ENCODE measurements around the gene CCDC60.

DNA sequence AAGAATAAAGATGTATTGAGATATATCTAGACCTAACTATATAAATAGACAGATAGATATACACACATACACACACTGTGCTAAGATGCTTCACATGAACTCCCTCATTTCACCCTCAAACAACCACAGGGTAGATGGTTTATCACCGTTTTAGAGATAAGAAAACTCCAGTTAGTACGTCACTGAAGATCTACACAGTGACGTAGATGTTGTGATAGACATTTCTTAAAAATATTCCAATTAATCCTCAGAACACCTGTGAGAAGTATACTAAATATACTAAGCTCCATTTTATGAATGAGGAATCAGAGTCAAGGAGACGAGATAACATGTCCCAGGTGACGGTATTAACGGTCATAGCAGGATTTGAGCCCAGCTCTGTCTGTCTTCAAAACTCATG, 31.5 kb downstream of the CCDC60 start:
- TF ChIP-seq POLR2A (IDR thresholded peaks at IDR 0.05; ENCODE audit: low read depth, low read length) (no peak), POLR2AphosphoS5 (IDR thresholded peaks at IDR 0.05; ENCODE audit: low read depth, low read length) (no peak), PAX5 (IDR thresholded peaks at IDR 0.05; ENCODE audit: insufficient read depth, low read length, severe bottlenecking) (no peak), TAF1 (IDR thresholded peaks at IDR 0.05; ENCODE audit: low read depth, low read length) (no peak), SPI1 (IDR thresholded peaks at IDR 0.05; ENCODE audit: low read depth, low read length) (no peak), POU2F2 (IDR thresholded peaks at IDR 0.05; ENCODE audit: low read depth, low read length) (no peak)

All from GM12891 (cell line).